ENCODE measurements around the gene ACVR1.

ACVR1 gene

GRCh38 chr2:157808421-157808820, 67.7 kb downstream of the ACVR1 start:
- Histone ChIP-seq H4K91ac (ENCODE audit: low read depth, low read length) (no peak overlapping the region), H4K12ac (ENCODE audit: low read depth, low read length) (no peak overlapping the region), H3K23ac (ENCODE audit: low read length) (no peak overlapping the region), H2AK5ac (ENCODE audit: low read length) (no peak overlapping the region), H3K4me2 (ENCODE audit: low read length) (no peak overlapping the region), H3K9me3 (ENCODE audit: insufficient read depth, low read depth, low read length) (no peaks in the 10 kb centered on the region), H3K36me3 (ENCODE audit: control insufficient read depth in 1 of 2, insufficient read depth in 2 of 2, low read length in 2 of 2) (no peaks in the 10 kb centered on the region), H3K27ac (ENCODE audit: low read depth, low read length) (no peak overlapping the region), H3K4ac (ENCODE audit: low read depth, low read length) (no peak overlapping the region), H2AFZ (ENCODE audit: insufficient read depth, low read length, poor library complexity) (no peak overlapping the region), H2BK5ac (ENCODE audit: low read depth, low read length, poor library complexity) (no peak overlapping the region), H4K8ac (ENCODE audit: low read depth, low read length) (no peak overlapping the region), H3K14ac (ENCODE audit: low read length) (no peak overlapping the region), H3K79me2 (ENCODE audit: control insufficient read depth, insufficient read depth, low read length, poor library complexity) (no peaks in the 10 kb centered on the region), H3K4me3 (ENCODE audit: low read depth, low read length) (no peak overlapping the region), H3K79me1 (ENCODE audit: low read length) (no peaks in the 10 kb centered on the region), H3K27me3 (ENCODE audit: insufficient read depth, low read length) (no peaks in the 10 kb centered on the region), H3K9ac (ENCODE audit: low read length) (no peak overlapping the region), H2BK120ac (ENCODE audit: insufficient read depth, low read length, poor library complexity) (no peak overlapping the region), H3K18ac (ENCODE audit: low read length) (no peak overlapping the region), H2BK12ac (ENCODE audit: low read length) (no peak overlapping the region), H3K4me1 (ENCODE audit: control insufficient read depth in 1 of 2, insufficient read depth in 2 of 2, low read length in 2 of 2) (no peaks in the 10 kb centered on the region)
- DNase-seq: no peak
- no CpG with 5 or more reads among the region's 3 CpGs for WGBS (ENCODE audit: extremely low coverage, insufficient coverage, insufficient read length)

- no peak overlapping the region for H2BK5ac ChIP-seq (ENCODE audit: low read depth, low read length, poor library complexity)
- no peak overlapping the region for H2AFZ ChIP-seq (ENCODE audit: insufficient read depth, low read length, poor library complexity)
- H3K9me3 ChIP-seq (ENCODE audit: insufficient read depth, low read depth, low read length): no peaks in the 10 kb centered on the region
- WGBS (ENCODE audit: extremely low coverage, insufficient coverage, insufficient read length): no CpG with 5 or more reads among the region's 7 CpGs
- no peaks in the 10 kb centered on the region for H3K4me1 ChIP-seq (ENCODE audit: control insufficient read depth in 1 of 2, insufficient read depth in 2 of 2, low read length in 2 of 2)
- no peak overlapping the region for H3K9ac ChIP-seq (ENCODE audit: low read length)
- H3K18ac ChIP-seq (ENCODE audit: low read length): no peak overlapping the region
- no peak for DNase-seq
- no peak overlapping the region for H3K4me3 ChIP-seq (ENCODE audit: low read depth, low read length)
- no peaks in the 10 kb centered on the region for H3K36me3 ChIP-seq (ENCODE audit: control insufficient read depth in 1 of 2, insufficient read depth in 2 of 2, low read length in 2 of 2)
- no peak overlapping the region for H3K14ac ChIP-seq (ENCODE audit: low read length)
- H3K4me2 ChIP-seq (ENCODE audit: low read length): no peak overlapping the region
- no peak overlapping the region for H4K91ac ChIP-seq (ENCODE audit: low read depth, low read length)
- no peak overlapping the region for H2BK120ac ChIP-seq (ENCODE audit: insufficient read depth, low read length, poor library complexity)
- no peak overlapping the region for H2AK5ac ChIP-seq (ENCODE audit: low read length)
- no peak overlapping the region for H3K4ac ChIP-seq (ENCODE audit: low read depth, low read length)
- H3K27me3 ChIP-seq (ENCODE audit: insufficient read depth, low read length): no peaks in the 10 kb centered on the region
- no peak overlapping the region for H3K23ac ChIP-seq (ENCODE audit: low read length)
- H4K12ac ChIP-seq (ENCODE audit: low read depth, low read length): no peak overlapping the region
- no peak overlapping the region for H4K8ac ChIP-seq (ENCODE audit: low read depth, low read length)
- no peak overlapping the region for H3K27ac ChIP-seq (ENCODE audit: low read depth, low read length)
- H2BK12ac ChIP-seq (ENCODE audit: low read length): no peak overlapping the region
- no peaks in the 10 kb centered on the region for H3K79me1 ChIP-seq (ENCODE audit: low read length)
- no peaks in the 10 kb centered on the region for H3K79me2 ChIP-seq (ENCODE audit: control insufficient read depth, insufficient read depth, low read length, poor library complexity)
These were observed 69.6 kb downstream of the ACVR1 start for GRCh38 chr2:157806426-157807077.

- H2AK5ac ChIP-seq (ENCODE audit: low read length): no peak overlapping the region
- H3K9ac ChIP-seq (ENCODE audit: low read length): no peak overlapping the region
- DNase-seq: no peak
- no peak overlapping the region for H3K23ac ChIP-seq (ENCODE audit: low read length)
- no peak overlapping the region for H3K4me2 ChIP-seq (ENCODE audit: low read length)
- H3K36me3 ChIP-seq (ENCODE audit: control insufficient read depth in 1 of 2, insufficient read depth in 2 of 2, low read length in 2 of 2): no peaks in the 10 kb centered on the region
- H4K8ac ChIP-seq (ENCODE audit: low read depth, low read length): no peak overlapping the region
- no peaks in the 10 kb centered on the region for H3K79me1 ChIP-seq (ENCODE audit: low read length)
- no peak overlapping the region for H2BK5ac ChIP-seq (ENCODE audit: low read depth, low read length, poor library complexity)
- no CpG with 5 or more reads among the region's 3 CpGs for WGBS (ENCODE audit: extremely low coverage, insufficient coverage, insufficient read length)
- H3K9me3 ChIP-seq (ENCODE audit: insufficient read depth, low read depth, low read length): no peaks in the 10 kb centered on the region
- no peak overlapping the region for H3K18ac ChIP-seq (ENCODE audit: low read length)
- H4K12ac ChIP-seq (ENCODE audit: low read depth, low read length): no peak overlapping the region
- H3K27ac ChIP-seq (ENCODE audit: low read depth, low read length): no peak overlapping the region
- no peak overlapping the region for H2BK12ac ChIP-seq (ENCODE audit: low read length)
- no peaks in the 10 kb centered on the region for H3K27me3 ChIP-seq (ENCODE audit: insufficient read depth, low read length)
- no peak overlapping the region for H2BK120ac ChIP-seq (ENCODE audit: insufficient read depth, low read length, poor library complexity)
- H3K79me2 ChIP-seq (ENCODE audit: control insufficient read depth, insufficient read depth, low read length, poor library complexity): no peaks in the 10 kb centered on the region
- H2AFZ ChIP-seq (ENCODE audit: insufficient read depth, low read length, poor library complexity): no peak overlapping the region
- H3K4me1 ChIP-seq (ENCODE audit: control insufficient read depth in 1 of 2, insufficient read depth in 2 of 2, low read length in 2 of 2): no peaks in the 10 kb centered on the region
- no peak overlapping the region for H3K4ac ChIP-seq (ENCODE audit: low read depth, low read length)
- H3K14ac ChIP-seq (ENCODE audit: low read length): no peak overlapping the region
- H4K91ac ChIP-seq (ENCODE audit: low read depth, low read length): no peak overlapping the region
- H3K4me3 ChIP-seq (ENCODE audit: low read depth, low read length): no peak overlapping the region
These were observed 70.6 kb downstream of the ACVR1 start for GRCh38 chr2:157805519-157805918.

GRCh38 chr2:157804355-157804754, 71.8 kb downstream of the ACVR1 start:
- no peaks in the 10 kb centered on the region for H3K79me1 ChIP-seq (ENCODE audit: low read length)
- no peak for DNase-seq
- H3K4me2 ChIP-seq (ENCODE audit: low read length): no peak overlapping the region
- H3K4ac ChIP-seq (ENCODE audit: low read depth, low read length): no peak overlapping the region
- H2AFZ ChIP-seq (ENCODE audit: insufficient read depth, low read length, poor library complexity): no peak overlapping the region
- no peak overlapping the region for H2AK5ac ChIP-seq (ENCODE audit: low read length)
- H3K23ac ChIP-seq (ENCODE audit: low read length): no peak overlapping the region
- no peak overlapping the region for H2BK12ac ChIP-seq (ENCODE audit: low read length)
- no peak overlapping the region for H3K9ac ChIP-seq (ENCODE audit: low read length)
- no peak overlapping the region for H3K18ac ChIP-seq (ENCODE audit: low read length)
- H3K9me3 ChIP-seq (ENCODE audit: insufficient read depth, low read depth, low read length): no peaks in the 10 kb centered on the region
- no peak overlapping the region for H4K8ac ChIP-seq (ENCODE audit: low read depth, low read length)
- no peak overlapping the region for H3K27ac ChIP-seq (ENCODE audit: low read depth, low read length)
- H3K14ac ChIP-seq (ENCODE audit: low read length): no peak overlapping the region
- no peak overlapping the region for H2BK5ac ChIP-seq (ENCODE audit: low read depth, low read length, poor library complexity)
- no peak overlapping the region for H2BK120ac ChIP-seq (ENCODE audit: insufficient read depth, low read length, poor library complexity)
- no CpG with 5 or more reads among the region's 5 CpGs for WGBS (ENCODE audit: extremely low coverage, insufficient coverage, insufficient read length)
- no peaks in the 10 kb centered on the region for H3K4me1 ChIP-seq (ENCODE audit: control insufficient read depth in 1 of 2, insufficient read depth in 2 of 2, low read length in 2 of 2)
- no peak overlapping the region for H3K4me3 ChIP-seq (ENCODE audit: low read depth, low read length)
- H4K12ac ChIP-seq (ENCODE audit: low read depth, low read length): no peak overlapping the region
- H4K91ac ChIP-seq (ENCODE audit: low read depth, low read length): no peak overlapping the region
- no peaks in the 10 kb centered on the region for H3K27me3 ChIP-seq (ENCODE audit: insufficient read depth, low read length)
- H3K79me2 ChIP-seq (ENCODE audit: control insufficient read depth, insufficient read depth, low read length, poor library complexity): no peaks in the 10 kb centered on the region
- H3K36me3 ChIP-seq (ENCODE audit: control insufficient read depth in 1 of 2, insufficient read depth in 2 of 2, low read length in 2 of 2): no peaks in the 10 kb centered on the region
